BJ (cell line): ENCODE data around the gene MYBPC1. TPM values are rescaled to one million over a fixed set of nuclear protein-coding genes. Genes with fewer than 3 reads are reported as not detected.

Experiments
- CTCF ChIA-PET: fragments of 350-600 bp; formaldehyde crosslinking; extraction: SDS; loops from one replicate; lab custom pipeline; 2021; ENCODE audit warnings: antibody characterized with exemption, inconsistent platforms; lab: Yijun Ruan, JAX
- POLR2A ChIA-PET: fragments of 300-600 bp; sonication (Branson Sonifier 250); formaldehyde crosslinking; extraction: SDS; loops from one replicate; lab custom pipeline; 2021; ENCODE audit warnings: antibody characterized with exemption; lab: Charles Lee
- DNase-seq: peaks from one replicate; pipeline ENCODE4 v3.0.0-alpha.2; 2011; ENCODE audit warnings: low read depth
- H3K27me3 ChIP-seq: 2 replicates; pipeline ENCODE4 v1.6.0; 2011; ENCODE audit warnings: low read length; ENCODE audit not compliant: control insufficient read depth, insufficient read depth
- H3K36me3 ChIP-seq: 2 replicates; pipeline ENCODE4 v1.5.1; 2011; ENCODE audit warnings: low read length; ENCODE audit not compliant: control insufficient read depth, insufficient read depth
- H3K4me3 ChIP-seq: 2 replicates; pipeline ENCODE4 v1.5.1; 2011; ENCODE audit warnings: low read depth, mild to moderate bottlenecking, control low read depth, low read length
- polyA plus RNA-seq: library from polyadenylated mRNA; depleted of rRNA; stranded (reverse); fragments of >200 nt; gene quantifications from 2 replicates; pipeline ENCODE4 v1.2.3, GENCODE V29; 2011
- TF ChIP-seq, protein P1 (sequence below): IDR thresholded peaks from 2 replicates; pipeline ENCODE4 v1.5.1; 2011; ENCODE audit warnings: low read depth, mild to moderate bottlenecking, control low read depth, inconsistent platforms, low read length, moderate library complexity; ENCODE audit not compliant: insufficient read depth

Gene MYBPC1
- polyA plus RNA-seq, 1 experiment = not detected

DNA sequence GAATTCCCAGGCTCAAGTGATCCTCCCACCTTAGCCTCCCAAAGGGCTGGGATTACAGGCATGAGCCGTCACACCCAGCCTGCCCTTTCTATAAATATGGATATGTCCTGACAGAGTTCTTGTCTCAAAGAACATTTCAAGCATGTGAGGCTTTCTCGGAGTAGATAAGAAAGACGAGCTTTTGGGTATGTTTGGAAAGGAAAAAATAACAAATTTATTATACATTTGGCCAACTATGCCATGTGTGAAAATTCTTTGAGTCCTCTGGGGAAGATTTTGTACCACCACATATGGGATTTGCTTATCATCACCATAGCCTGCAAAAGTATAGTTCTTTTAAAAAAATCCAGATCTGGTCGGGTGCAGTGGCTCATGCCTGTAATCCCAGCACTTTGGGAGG is 23.7 kb upstream of the MYBPC1 start:
- POLR2A ChIA-PET = no interaction called here
- TF ChIP-seq, protein P1, sequence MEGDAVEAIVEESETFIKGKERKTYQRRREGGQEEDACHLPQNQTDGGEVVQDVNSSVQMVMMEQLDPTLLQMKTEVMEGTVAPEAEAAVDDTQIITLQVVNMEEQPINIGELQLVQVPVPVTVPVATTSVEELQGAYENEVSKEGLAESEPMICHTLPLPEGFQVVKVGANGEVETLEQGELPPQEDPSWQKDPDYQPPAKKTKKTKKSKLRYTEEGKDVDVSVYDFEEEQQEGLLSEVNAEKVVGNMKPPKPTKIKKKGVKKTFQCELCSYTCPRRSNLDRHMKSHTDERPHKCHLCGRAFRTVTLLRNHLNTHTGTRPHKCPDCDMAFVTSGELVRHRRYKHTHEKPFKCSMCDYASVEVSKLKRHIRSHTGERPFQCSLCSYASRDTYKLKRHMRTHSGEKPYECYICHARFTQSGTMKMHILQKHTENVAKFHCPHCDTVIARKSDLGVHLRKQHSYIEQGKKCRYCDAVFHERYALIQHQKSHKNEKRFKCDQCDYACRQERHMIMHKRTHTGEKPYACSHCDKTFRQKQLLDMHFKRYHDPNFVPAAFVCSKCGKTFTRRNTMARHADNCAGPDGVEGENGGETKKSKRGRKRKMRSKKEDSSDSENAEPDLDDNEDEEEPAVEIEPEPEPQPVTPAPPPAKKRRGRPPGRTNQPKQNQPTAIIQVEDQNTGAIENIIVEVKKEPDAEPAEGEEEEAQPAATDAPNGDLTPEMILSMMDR = no peak
- CTCF ChIA-PET = interaction anchor here (0.6 kb wide), 1 partner anchor 757 kb away, joined by 3 read pairs; no protein-coding TSS in a partner anchor
- no peak for DNase-seq
- Histone ChIP-seq H3K27me3 (no peaks in the 10 kb centered on the region; the same call in 1 of the 2 replicates), H3K36me3 (no peaks in the 10 kb centered on the region), H3K4me3 (no peak overlapping the region)

DNA sequence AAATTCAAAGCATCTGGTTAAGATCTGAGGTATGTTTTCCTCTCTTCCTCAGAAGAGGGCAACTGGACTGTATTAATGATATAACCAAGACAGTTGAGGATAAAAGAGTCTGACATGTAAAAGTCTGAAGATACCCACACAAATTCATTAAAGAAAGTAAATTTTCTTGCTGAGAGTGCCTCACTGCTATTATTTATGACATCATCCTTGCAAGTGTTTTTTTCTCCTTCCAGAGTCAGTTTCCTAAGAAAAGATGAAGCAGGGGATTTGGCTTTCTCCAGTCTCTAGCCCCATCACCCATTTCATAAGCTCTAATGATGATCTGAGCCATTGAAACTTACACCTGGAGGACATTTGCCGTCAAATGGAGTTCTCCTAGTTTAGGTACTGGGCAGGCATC is 21.0 kb upstream of the MYBPC1 start:
- CTCF ChIA-PET = no interaction called here
- no peaks in the 10 kb centered on the region for H3K36me3 ChIP-seq
- DNase-seq = no peak
- POLR2A ChIA-PET = no interaction called here
- no peak overlapping the region for H3K4me3 ChIP-seq
- TF ChIP-seq, protein P1 = no peak
- no peaks in the 10 kb centered on the region for H3K27me3 ChIP-seq

DNA sequence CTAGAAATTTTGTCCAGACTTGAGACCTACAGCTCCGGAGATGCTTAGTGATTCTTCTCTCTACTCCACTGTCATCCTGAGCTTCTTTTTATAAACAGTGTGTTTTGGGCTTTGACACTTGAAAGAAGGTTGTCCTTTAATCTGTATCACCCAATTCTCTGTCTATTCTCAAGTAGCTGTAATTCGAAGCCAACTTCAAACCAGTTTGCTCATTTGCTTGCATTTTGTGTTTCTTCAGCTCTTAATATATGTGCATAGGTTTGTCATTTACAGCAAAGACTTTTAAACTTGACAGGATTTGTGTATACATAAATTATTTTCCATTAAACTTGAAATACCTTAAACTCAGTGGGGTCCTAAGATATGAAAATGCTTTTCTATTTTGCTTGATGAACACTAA is 16.4 kb upstream of the MYBPC1 start:
- no peak for DNase-seq
- POLR2A ChIA-PET = no interaction called here
- TF ChIP-seq, protein P1 = no peak

DNA sequence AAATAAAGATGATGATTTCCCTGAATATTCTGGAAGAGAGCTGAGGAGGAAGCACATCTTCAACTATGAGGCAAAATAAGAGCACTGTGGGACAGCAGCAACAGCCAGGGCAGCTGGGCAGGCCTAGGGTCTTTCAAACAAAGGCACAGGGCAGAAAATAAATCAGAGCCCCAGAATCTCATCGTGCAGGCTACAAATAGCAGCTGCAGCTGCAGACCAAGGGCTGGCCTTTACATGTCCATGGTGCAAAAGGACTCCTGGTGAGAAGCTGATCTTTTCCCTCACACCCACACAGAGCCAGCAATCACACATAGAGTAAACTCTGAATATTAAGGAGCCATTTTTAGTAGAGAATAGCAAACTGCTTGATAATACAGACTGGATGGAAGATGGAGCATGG is 13.6 kb upstream of the MYBPC1 start:
- ChIA-PET POLR2A (no interaction called here), CTCF (no interaction called here)
- DNase-seq = no peak
- TF ChIP-seq, protein P1 = no peak
- no peaks in the 10 kb centered on the region for H3K36me3 ChIP-seq
- H3K4me3 ChIP-seq = no peak overlapping the region
- H3K27me3 ChIP-seq = no peaks in the 10 kb centered on the region

More for the DNA sequence above, 16.4 kb upstream of the MYBPC1 start:
- Histone ChIP-seq H3K27me3 (no peaks in the 10 kb centered on the region), H3K36me3 (no peaks in the 10 kb centered on the region), H3K4me3 (no peak overlapping the region)
- CTCF ChIA-PET = no interaction called here

DNA sequence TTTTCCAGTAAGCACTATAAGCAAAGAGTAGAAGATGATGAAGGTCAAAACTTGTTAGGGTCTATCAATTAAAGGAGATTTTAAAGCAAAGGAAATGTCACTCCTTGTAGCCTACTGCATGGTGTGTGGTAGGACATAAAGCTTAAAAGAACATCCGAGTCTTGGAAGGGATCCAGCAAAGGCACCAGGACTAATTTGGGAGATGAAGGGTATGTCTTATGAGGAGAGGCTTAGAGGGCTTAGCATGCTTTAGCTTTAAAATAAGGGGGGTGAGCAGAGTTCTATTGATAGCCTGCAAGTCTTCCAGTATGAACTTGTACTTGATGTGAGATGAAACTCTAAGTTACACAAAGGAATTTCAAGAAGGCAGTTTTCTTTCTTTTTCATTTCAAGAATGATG is 11.8 kb upstream of the MYBPC1 start:
- TF ChIP-seq, protein P1 = no peak
- Histone ChIP-seq H3K27me3 (no peaks in the 10 kb centered on the region), H3K36me3 (no peaks in the 10 kb centered on the region), H3K4me3 (no peak overlapping the region)
- DNase-seq = no peak
- ChIA-PET CTCF (interaction anchor here (1.0 kb wide), 1 partner anchor 10 kb away, joined by 3 read pairs; no protein-coding TSS in a partner anchor), POLR2A (no interaction called here)
